Activated gamma-delta T cell treated with anti-CD3 and anti-CD28 coated beads, Interleukin-2, amount 50 U/mL, for 16 hours (primary cell): ENCODE results near the gene TBATA.

Source experiments
- DNase-seq: peaks from one replicate; pipeline ENCODE4 v3.0.0-alpha.2; 2020; ENCODE audit warnings: low read depth

The TBATA gene

DNA sequence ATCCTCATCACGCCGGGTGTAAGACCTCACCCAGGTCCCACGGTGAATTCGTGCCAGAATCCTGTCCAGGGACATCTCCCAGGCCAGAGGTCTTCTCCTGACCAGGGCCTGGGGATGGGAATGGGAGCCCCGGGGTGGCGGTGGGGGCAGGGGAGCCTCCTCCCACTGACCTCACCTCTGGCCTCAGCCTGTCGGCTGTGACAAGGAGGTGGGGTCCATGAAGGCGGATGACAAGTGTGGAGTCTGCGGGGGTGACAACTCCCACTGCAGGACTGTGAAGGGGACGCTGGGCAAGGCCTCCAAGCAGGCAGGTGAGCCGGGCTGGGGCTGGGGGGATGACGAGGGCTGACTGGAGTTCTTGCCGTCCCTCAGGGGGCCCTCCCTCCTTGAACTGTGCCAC lies 41.3 kb downstream of the TBATA start:
- DNase-seq = no peak

DNA sequence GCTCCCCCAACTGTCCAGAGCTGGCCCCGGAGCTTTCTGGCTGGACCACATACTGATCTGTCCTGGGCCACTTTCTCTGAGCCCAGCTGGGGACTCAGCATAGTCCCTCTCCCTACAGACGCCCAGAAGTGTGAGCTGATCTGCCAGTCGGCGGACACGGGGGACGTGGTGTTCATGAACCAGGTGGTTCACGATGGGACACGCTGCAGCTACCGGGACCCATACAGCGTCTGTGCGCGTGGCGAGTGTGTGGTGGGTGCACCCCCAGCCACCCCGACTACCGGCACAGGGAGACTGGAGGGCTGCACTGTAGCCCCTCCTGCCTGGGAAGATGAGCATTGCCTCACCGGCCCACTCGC lies 41.8 kb downstream of the TBATA start:
- DNase-seq = no peak

- no peak for DNase-seq
Measured at GRCh38 chr10:70742537-70743429, 42.4 kb downstream of the TBATA start.

DNA sequence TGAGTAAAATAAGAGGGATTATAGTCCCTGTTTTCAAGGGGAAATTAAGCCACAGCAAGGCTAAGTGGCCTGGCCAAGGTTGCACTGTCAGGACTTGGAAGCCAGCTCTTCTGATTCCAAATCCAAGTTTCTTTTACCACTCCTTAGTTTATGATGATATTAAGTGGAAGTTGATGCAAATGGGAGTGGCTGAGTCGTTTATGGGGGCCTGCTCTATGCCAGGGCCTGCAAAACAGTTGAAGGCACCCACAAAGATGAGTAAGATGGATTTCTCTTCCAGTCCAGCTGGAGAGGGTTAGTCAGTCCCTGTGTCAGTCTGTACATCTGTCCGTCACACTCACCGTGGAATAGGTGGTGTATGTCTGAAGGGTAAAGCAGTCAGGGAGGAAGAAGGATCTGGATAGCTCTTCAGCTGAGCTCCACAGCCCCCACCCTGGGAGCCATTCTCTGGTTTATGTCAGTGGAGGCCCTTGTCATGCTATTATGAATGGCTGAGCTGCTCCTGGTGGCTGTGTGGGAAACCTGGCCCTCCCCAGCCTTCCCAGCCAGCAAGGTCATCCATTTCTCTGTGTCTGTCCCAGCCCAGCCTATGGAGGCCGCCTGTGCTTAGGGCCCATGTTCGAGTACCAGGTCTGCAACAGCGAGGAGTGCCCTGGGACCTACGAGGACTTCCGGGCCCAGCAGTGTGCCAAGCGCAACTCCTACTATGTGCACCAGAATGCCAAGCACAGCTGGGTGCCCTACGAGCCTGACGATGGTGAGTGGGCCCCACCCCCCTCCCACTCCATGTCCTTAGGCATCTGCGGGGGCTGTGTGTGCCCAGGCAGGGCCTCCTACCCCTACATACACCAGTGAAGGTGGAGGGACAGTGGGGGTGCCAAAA lies 44.5 kb downstream of the TBATA start:
- no peak for DNase-seq

GRCh38 chr10:70738761-70739121 lies 46.4 kb downstream of the TBATA start:
- DNase-seq = no peak

GRCh38 chr10:70738006-70738760 lies 47.0 kb downstream of the TBATA start:
- DNase-seq = no peak

DNA sequence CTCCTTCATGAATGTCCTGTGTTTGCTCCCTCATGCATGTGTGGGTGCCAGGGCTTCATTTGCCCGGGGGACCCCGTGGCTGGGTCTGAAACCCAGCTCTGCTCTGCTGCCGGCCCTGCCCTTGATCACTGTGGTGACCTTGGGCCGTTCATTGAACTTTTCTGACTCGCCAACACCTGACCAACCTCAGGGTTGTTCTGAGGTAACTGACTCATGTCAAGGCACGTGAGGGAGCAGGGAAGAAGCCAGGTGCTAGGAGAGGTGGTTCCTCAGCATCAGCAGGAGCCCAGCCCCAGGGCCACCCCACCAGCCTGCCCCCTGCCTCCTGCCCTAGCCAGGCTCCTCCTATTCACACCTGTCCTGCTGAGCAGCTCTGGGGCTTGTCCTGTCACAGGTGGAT lies 47.9 kb downstream of the TBATA start:
- DNase-seq = no peak

- DNase-seq = no peak
Measured at GRCh38 chr10:70736525-70736924, 48.7 kb downstream of the TBATA start.

- no peak for DNase-seq
Measured at GRCh38 chr10:70735161-70735560, 50.0 kb downstream of the TBATA start.

- no peak for DNase-seq
Measured at GRCh38 chr10:70733051-70733450, 52.1 kb downstream of the TBATA start.

DNA sequence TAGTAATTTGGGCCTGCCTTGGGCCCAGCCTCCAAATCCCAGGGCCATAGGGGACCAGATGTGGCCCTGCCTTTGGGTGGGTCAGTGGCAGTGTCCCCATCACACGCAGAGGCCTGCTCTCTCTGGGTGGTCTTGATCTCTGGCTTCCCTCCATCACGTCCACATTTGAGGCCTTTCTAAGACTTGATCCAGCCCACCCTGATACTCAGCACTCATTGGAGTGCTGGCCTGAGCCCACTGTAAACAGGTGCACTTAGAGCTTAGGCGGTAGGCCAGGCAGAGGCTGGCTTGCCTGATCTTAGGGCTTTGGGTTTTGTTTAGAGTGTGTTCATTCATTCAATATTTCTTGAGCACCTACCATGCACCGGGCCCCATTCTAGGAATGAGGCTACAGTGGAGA lies 52.6 kb downstream of the TBATA start:
- no peak for DNase-seq

DNA sequence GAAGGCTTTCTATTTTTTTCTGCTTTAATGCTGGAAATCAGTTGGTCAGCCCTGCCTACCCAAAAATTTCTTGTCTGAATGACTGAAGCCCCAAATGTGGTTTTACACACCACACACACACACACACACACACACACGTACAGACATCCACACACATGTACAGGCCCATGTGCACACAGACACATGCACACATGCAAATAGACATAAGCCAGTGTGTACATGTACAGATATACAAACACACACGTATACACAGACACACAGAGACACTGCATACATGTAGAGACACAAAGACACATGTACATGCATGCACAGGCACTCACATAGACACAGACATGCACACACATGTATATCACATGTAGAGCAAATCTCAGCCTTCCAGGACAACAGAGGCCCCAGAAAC lies 54.2 kb downstream of the TBATA start:
- no peak for DNase-seq

GRCh38 chr10:70729763-70730357 lies 55.3 kb downstream of the TBATA start:
- DNase-seq = no peak

GRCh38 chr10:70728328-70728727 lies 56.8 kb downstream of the TBATA start:
- no peak for DNase-seq

DNA sequence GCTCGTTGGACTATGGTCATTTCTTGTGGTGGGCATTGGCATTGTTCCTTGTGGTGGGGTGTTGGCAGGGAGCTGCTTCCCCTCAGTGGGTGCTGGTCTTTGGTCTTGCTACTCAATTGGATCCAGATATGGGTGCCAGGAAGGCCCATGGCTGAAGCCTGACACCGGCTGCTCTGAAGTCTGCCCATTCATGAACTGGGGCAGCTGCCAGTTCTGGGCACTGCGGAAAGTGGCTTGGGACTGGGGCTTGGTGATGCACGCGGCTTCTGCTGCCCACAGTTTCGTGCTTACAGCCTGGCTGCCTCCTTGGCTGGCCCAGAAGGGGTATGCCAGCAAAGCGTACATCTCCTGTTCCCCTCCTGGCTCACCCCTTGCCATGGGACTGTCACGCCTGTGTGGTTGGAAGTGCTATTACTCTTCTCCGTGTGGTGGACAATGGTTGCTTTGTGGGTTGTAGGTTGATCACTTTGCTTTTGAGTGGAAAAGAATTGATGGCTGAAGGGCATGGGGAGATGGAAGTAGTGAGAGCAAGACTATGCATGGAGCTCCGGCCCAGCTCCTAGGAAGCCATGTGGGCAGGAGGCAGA lies 58.2 kb downstream of the TBATA start:
- DNase-seq = no peak

GRCh38 chr10:70723771-70724170 lies 61.4 kb downstream of the TBATA start:
- no peak for DNase-seq

DNA sequence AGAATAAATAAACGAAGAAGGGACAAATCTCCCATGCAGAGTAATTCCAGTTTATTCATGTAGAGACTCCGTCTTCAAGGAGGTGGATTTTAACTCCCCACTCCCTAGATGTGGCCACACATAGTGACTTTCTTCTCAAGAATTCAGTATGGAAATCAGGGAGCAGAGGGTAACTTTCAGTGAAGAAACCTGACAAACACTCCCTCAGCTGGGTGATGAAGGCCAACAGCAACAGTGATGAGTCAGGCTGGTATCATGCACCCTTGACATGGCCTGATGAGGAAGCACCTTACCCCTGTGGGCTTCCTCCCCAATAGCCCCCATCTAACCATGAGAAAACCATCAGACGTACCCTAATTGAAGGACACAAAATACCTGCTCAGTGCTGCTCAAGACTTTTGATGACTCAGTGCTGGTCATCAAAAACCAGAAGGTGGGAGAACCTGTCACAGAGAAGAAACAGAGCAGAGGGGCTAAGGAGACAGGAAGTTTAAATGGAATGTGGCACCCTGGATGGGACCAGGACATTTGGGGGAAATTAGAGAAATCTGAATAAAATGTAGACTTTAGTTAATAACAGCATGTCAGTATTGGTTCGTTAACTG lies 62.3 kb downstream of the TBATA start:
- no peak for DNase-seq
